GM18870 (cell line): Measurements from ENCODE around the gene DYNLL1.
A peak's percentile ranks its signal among the peaks of the same experiment; 100 is the strongest.
"Not testable (repeated sequence)": the region's sequence is repeated elsewhere in the genome, so short reads cannot be mapped to it uniquely, and the experiment has no call there.

ENCODE experiments used
- ATAC-seq: cut with Tn5 transposase; IDR thresholded peaks from one replicate; pipeline ENCODE4 v1.9.1; 2021; ENCODE audit warnings: moderate library complexity; ENCODE audit not compliant: unreplicated experiment

The DYNLL1 gene

DNA sequence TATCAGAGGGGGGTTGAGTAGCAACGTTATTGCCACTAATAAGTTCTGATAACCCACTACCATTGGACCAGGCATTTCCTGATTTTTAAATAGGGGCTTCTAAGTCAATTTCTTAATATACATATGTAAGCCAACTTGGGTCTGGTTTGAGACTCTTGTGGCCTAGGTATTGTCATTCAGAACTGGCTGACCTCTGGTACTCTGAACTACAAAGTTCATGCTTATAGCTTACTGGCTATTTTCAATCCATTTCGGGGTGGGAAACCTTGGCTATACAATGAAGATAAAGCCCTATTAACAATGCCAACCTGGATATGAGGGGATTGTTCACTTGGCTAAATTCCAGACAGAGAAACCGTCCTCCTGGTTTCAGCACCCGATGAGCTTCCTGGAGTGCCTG lies 8.7 kb downstream of the DYNLL1 start:
- ATAC-seq, result no peak

DNA sequence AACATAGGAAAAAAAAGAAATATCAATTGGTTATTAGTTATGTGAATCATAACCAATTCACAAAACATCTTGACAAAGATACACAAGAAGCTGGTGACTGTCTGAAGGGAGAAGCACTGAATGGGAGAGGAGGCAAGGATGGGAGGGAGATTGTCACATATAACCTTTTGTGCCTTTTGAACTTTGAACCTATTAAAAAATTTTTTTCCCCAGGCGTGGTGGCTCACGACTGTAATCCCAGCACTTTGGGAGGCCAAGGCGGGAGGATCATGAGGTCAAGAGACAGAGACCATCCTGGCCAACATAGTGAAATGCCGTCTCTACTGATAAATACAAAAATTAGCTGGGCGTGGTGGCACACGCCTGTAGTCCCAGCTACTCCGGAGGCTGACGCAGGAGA lies 12.6 kb downstream of the DYNLL1 start:
- ATAC-seq, result no peak

DNA sequence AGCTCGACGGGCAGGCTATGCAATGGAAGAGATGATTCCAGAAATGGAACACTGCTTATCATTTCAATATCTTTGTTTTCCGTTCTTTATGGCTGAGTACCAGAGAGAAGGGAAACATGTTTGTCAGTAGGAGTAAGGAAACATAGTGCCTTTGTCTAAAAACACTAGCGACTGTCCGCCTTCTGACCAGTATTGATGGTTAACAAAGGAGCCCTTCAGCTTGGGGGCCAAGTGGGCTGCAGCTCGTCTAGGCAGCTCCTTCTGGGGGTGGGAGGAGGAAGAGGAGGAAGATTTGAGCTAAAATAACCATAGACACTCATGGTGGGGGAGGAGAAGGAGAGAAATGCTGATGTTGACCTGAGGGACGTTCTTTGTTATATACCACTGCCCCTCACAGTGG lies 18.1 kb downstream of the DYNLL1 start:
- ATAC-seq, result no peak

DNA sequence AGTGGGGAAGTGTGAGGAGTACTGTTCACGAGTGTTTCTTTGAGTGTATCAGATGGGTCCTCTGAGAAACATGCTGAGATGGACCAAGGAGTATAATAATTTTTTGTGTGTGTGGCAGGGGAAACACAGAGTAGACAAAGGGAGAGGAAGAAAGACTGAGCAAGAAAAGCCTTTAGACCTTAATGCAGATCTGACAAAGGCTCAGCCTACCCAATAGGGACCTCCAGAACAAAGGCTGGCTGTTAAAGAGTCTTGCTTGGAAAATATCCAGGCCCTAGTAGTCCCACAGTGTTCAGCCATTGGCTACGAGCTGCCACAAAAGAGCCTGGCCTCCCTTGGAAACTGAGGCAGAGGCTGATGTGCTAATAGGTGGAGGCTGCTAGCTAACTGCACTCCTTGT lies 19.6 kb downstream of the DYNLL1 start:
- ATAC-seq, result no peak

DNA sequence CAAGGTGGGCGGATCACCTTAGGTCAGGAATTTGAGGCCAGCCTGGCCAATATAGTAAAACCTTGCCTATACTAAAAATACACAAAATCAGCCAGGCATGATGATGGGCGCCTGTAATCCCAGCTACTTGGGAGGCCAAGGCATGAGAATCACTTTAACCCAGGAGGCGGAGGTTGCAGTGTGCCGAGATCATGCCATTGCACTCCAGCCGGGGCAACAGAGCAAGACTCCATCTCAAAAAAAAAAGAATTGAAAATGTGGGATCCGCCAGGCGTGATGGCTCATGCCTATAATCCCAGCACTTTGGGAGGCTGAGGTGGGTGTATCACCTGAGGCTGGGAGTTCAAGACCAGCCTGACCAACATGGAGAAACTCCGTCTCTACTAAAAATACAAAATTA lies 23.4 kb downstream of the DYNLL1 start:
- not testable (repeated sequence) for ATAC-seq

DNA sequence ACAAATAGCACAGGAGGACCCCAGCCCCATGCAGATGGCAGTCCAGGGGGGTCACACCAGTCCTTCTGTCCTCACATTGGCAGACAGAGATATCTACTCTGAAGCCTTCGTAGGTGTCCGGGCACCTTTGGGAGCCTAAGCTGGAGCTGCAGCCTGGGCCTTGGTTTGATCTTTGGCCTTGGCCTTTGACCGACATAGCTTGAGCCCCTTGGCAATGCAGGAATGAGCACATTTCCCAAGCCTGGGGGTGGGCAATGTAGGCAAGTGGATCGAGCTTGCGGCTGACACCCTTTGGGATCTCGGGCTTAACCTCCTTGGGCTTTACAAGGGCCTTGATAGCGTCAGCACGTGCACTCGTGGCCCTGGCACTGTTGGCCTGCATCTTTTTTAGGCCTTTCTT lies 26.7 kb downstream of the DYNLL1 start:
- ATAC-seq, result no peak

DNA sequence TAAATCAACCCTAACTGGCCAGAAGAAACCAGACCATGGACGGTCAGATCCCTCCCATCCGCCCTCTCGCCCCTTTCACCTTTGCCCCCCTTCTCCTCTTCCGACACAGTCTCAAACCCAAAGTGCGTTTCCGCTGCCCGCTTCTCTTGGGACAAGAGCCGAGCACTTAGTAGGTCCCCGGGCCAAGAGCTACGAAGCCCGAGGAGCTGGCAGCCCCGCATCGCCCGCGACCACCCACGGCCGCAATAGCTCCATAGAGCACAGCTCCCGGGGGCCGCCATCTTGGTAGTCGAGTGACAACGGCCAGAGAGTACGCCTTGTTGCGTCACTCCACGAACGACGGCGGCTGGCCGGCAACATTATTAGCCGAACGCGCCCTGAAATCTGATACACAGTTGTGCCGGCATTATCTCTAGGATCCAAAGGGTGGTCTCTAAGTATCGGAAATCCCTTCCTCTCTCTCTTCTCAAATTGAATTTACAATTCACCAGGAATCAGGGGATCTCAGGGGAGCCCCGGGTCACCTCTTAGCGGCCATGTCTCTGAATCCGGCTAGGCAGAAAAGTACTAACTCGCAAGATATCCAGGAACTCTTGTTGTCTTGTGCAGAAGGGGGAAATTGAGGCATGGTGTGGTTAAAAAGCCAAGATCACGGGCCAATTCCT lies 33.1 kb downstream of the DYNLL1 start, which contains the start of gene COQ5:
Gene COQ5, minus strand, starts transcription at position 298 of the 665 bp plus-strand sequence. Its CDS starts 17 bp downstream, at position 281.
- peak; percentile 54 for ATAC-seq

- no peak for ATAC-seq
Measured at GRCh38 chr12:120529641-120530417, 33.9 kb downstream of the DYNLL1 start.

GRCh38 chr12:120530418-120530761 lies 34.5 kb downstream of the DYNLL1 start:
- not testable (repeated sequence) for ATAC-seq

DNA sequence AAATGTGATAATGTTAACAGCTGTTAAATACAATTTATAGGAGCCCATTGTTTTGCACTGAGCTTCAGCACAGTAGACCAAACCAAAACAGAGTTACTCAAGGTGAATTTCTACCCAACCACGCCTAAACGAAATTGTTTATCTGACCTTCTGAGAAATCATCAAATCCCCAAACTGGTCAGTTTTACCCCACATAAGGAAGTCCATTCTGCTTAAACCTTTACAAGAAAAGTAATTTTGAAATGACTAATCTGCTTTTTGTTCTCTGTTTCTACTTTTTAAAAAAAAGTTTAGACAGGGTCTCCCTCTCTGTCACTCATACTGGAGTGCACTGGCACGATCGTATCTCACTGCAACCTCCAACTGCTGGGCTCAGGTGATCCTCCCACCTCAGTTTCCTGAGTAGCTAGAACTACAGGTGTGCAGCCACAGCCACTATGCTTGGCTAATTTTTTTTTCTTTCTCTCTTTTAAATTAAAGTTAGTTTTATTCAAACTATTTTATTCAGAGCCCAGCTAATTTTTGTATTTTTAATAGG lies 36.9 kb downstream of the DYNLL1 start:
- no peak for ATAC-seq

- ATAC-seq, result peak; percentile 60
Measured at GRCh38 chr12:120534203-120534702, 38.3 kb downstream of the DYNLL1 start, which contains the start of gene RNF10. Gene RNF10, plus strand, starts transcription at chr12:120534356. Its CDS starts 456 bp downstream, at chr12:120534812.

- ATAC-seq, result peak; percentile 16
Measured at GRCh38 chr12:120534703-120535655, 39.1 kb downstream of the DYNLL1 start.

GRCh38 chr12:120536064-120536791 lies 40.3 kb downstream of the DYNLL1 start:
- no peak for ATAC-seq

GRCh38 chr12:120537856-120538220 lies 41.9 kb downstream of the DYNLL1 start:
- ATAC-seq, result no peak

- ATAC-seq, result no peak
Measured at GRCh38 chr12:120538281-120539156, 42.6 kb downstream of the DYNLL1 start.

- no peak for ATAC-seq
Measured at GRCh38 chr12:120539303-120539702, 43.4 kb downstream of the DYNLL1 start.

DNA sequence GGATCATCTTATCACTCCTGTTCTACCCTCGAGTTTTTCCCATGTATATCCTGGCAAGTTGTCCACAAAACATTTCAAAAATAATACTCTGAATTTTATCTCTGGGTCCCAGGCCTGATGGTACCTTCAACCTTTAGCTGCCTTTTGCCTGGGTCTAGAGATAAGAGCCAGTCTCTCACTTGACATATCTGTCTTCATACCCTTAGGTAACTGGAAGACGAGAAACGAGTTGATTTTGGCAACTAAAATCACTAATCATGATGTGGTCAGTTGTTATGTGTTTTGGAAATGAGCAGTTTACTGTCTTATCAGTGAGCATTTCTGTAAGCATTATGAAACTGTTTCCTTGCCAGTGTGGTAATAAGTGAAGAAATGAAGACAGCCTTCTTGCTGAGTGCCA lies 44.5 kb downstream of the DYNLL1 start:
- ATAC-seq, result no peak

GRCh38 chr12:120542166-120542565 lies 46.3 kb downstream of the DYNLL1 start:
- ATAC-seq, result no peak

GRCh38 chr12:120544691-120545090 lies 48.8 kb downstream of the DYNLL1 start:
- no peak for ATAC-seq
